H1 (cell line): Measurements from ENCODE around the gene ADARB2. TPM values are rescaled to one million over a fixed set of nuclear protein-coding genes. Genes with fewer than 3 reads are reported as not detected.

Experiments used
- KDM4A ChIP-seq: IDR thresholded peaks from one replicate; pipeline ENCODE4 v1.7.1; 2012; ENCODE audit warnings: low read depth, mild to moderate bottlenecking, moderate library complexity, low read length, inconsistent platforms; ENCODE audit not compliant: severe bottlenecking
- SP2 ChIP-seq: IDR thresholded peaks from 2 replicates; pipeline ENCODE4 v1.6.1; 2012; ENCODE audit warnings: mild to moderate bottlenecking, low read length, inconsistent platforms
- polyA plus RNA-seq, 7 experiments: library from polyadenylated mRNA; depleted of rRNA in 3 of 7; stranded (reverse) in 5 of 7; unstranded in 2 of 7; fragments of >200 nt in 5 of 7; fragments of 200-250 nt in 2 of 7; gene quantifications; 1 replicate in 5 of 7; 2 replicates in 1 of 7; 4 replicates in 1 of 7; pipeline versions ENCODE4 v1.2.1 to v1.2.3, GENCODE V29; 2011 to 2013; ENCODE audit warnings: missing spikeins in 2 of 7, mixed read lengths in 2 of 7
- total RNA-seq: library from RNA; stranded (reverse); fragmentation: NEBNext Ultra II Directional; extraction: Animal tissue kit (Norgen Biotek cat#: 25700); gene quantifications from 2 replicates; pipeline ENCODE4 v1.2.1, GENCODE V29; 2021

Gene ADARB2
- total and polyA plus RNA-seq, 2 of the 8 experiments (the other 6 are each of a cell fraction or from before 2014, with no cell fraction given): 2.2 to 2.8 TPM

- TF ChIP-seq SP2 (no peak), KDM4A (no peak)
Observed at GRCh38 chr10:1216574-1217236, 520.6 kb downstream of the ADARB2 start (continued).
